Mesenchymal stem cell (in vitro differentiated cells and primary cell): ENCODE results near the gene PPP2R3C. TPM values are rescaled to one million over a fixed set of nuclear protein-coding genes. Genes with fewer than 3 reads are reported as not detected.
A peak's percentile ranks its signal among the peaks of the same experiment; 100 is the strongest.

Experiments
- DNase-seq: peaks from one replicate; pipeline ENCODE4 v3.0.0-alpha.2; 2013
- H2AFZ ChIP-seq: one replicate; pipeline ENCODE4 v1.6.1; 2013; ENCODE audit warnings: low read depth, mild to moderate bottlenecking, control low read depth, inconsistent platforms, low read length, moderate library complexity
- H2AK5ac ChIP-seq: 2 replicates; pipeline ENCODE4 v1.6.1; 2013; ENCODE audit warnings: low read length, moderate library complexity, mild to moderate bottlenecking, inconsistent platforms; ENCODE audit not compliant: severe bottlenecking
- H2BK120ac ChIP-seq: one replicate; pipeline ENCODE4 v1.6.1; 2013; ENCODE audit warnings: low read depth, mild to moderate bottlenecking, inconsistent platforms, low read length, moderate library complexity
- H2BK12ac ChIP-seq, 2 experiments: one replicate each; pipeline ENCODE4 v1.6.1; 2013; ENCODE audit warnings: inconsistent platforms in 2 of 2, low read length in 2 of 2, mild to moderate bottlenecking in 2 of 2, moderate library complexity in 2 of 2, control low read depth in 1 of 2
- H2BK15ac ChIP-seq: one replicate; pipeline ENCODE4 v1.6.1; 2013; ENCODE audit warnings: mild to moderate bottlenecking, low read depth, inconsistent platforms; ENCODE audit not compliant: poor library complexity, severe bottlenecking
- H2BK5ac ChIP-seq: 2 replicates; pipeline ENCODE4 v1.6.1; 2013; ENCODE audit warnings: low read depth, mild to moderate bottlenecking, low read length, control low read depth, inconsistent platforms; ENCODE audit not compliant: poor library complexity, severe bottlenecking
- H3K14ac ChIP-seq, 2 experiments: one replicate each; pipeline ENCODE4 v1.6.1; 2013; ENCODE audit warnings: inconsistent platforms in 2 of 2, low read length in 2 of 2, control low read depth in 1 of 2, mild to moderate bottlenecking in 1 of 2, moderate library complexity in 1 of 2
- H3K18ac ChIP-seq, 2 experiments: one replicate each; pipeline ENCODE4 v1.6.1; 2013; ENCODE audit warnings: inconsistent platforms in 2 of 2, low read length in 2 of 2, control low read depth in 1 of 2, low read depth in 1 of 2, mild to moderate bottlenecking in 1 of 2
- H3K23ac ChIP-seq, 2 experiments: one replicate each; pipeline ENCODE4 v1.6.1; 2013; ENCODE audit warnings: inconsistent platforms in 2 of 2, low read length in 2 of 2, mild to moderate bottlenecking in 2 of 2, moderate library complexity in 2 of 2, control low read depth in 1 of 2
- H3K27ac ChIP-seq: 2 replicates; pipeline ENCODE4 v1.5.1; 2013; ENCODE audit warnings: mild to moderate bottlenecking, moderate library complexity, low read length, control low read depth, inconsistent platforms; ENCODE audit not compliant: poor library complexity, severe bottlenecking
- H3K27me3 ChIP-seq, 2 experiments: 2 replicates each; pipeline versions ENCODE4 v1.6.1 to v1.7.0; 2013; ENCODE audit warnings: low read length in 2 of 2, mild to moderate bottlenecking in 2 of 2, moderate library complexity in 2 of 2, control low read depth in 1 of 2, inconsistent platforms in 1 of 2; ENCODE audit not compliant: control insufficient read depth in 1 of 2, insufficient read depth in 1 of 2
- H3K36me3 ChIP-seq, 2 experiments: 2 replicates each; pipeline versions ENCODE4 v1.6.1 to v1.7.0; 2013; ENCODE audit warnings: low read length in 2 of 2, control low read depth in 1 of 2, inconsistent platforms in 1 of 2, low read depth in 1 of 2, mild to moderate bottlenecking in 1 of 2; ENCODE audit not compliant: insufficient read depth in 2 of 2, control insufficient read depth in 1 of 2
- H3K4ac ChIP-seq, 2 experiments: one replicate each; pipeline ENCODE4 v1.6.1; 2013; ENCODE audit warnings: inconsistent platforms in 2 of 2, low read length in 2 of 2, mild to moderate bottlenecking in 2 of 2, moderate library complexity in 2 of 2, control low read depth in 1 of 2, low read depth in 1 of 2
- H3K4me1 ChIP-seq: 2 replicates; pipeline ENCODE4 v1.6.1; 2013; ENCODE audit warnings: low read depth, low read length, control low read depth; ENCODE audit not compliant: control insufficient read depth, insufficient read depth
- H3K4me2 ChIP-seq: 2 replicates; pipeline ENCODE4 v1.6.1; 2013; ENCODE audit warnings: low read length, mild to moderate bottlenecking, inconsistent platforms; ENCODE audit not compliant: poor library complexity, severe bottlenecking
- H3K4me3 ChIP-seq, 2 experiments: 2 replicates each; pipeline versions ENCODE4 v1.5.1 to v1.7.0; 2013; ENCODE audit warnings: low read length in 2 of 2, mild to moderate bottlenecking in 2 of 2, control low read depth in 1 of 2, low read depth in 1 of 2; ENCODE audit not compliant: insufficient read depth in 1 of 2
- H3K79me1 ChIP-seq: replicated peaks from 2 replicates; pipeline ENCODE4 v1.6.1; 2013; ENCODE audit warnings: mild to moderate bottlenecking, control low read depth, low read length, inconsistent platforms; ENCODE audit not compliant: poor library complexity, severe bottlenecking
- H3K9ac ChIP-seq: 2 replicates; pipeline ENCODE4 v1.7.0; 2013; ENCODE audit warnings: mild to moderate bottlenecking, low read length, moderate library complexity
- H3K9me3 ChIP-seq: 2 replicates; pipeline ENCODE4 v1.7.0; 2013; ENCODE audit warnings: mild to moderate bottlenecking, low read length; ENCODE audit not compliant: control insufficient read depth
- H4K8ac ChIP-seq: one replicate; pipeline ENCODE4 v1.6.1; 2013; ENCODE audit warnings: inconsistent platforms, mild to moderate bottlenecking, low read length, moderate library complexity
- H4K91ac ChIP-seq: one replicate; pipeline ENCODE4 v1.6.1; 2013; ENCODE audit warnings: mild to moderate bottlenecking, low read length, inconsistent platforms
- WGBS: methylation state at CpG from one replicate; pipeline ENCODE4 v1.1.7; 2013; ENCODE audit warnings: mixed read lengths; 5-methylcytosine and 5-hydroxymethylcytosine counted together
- polyA plus RNA-seq, 2 experiments: library from polyadenylated mRNA; stranded (reverse); fragments of 200-250 nt; gene quantifications; one replicate each; pipeline ENCODE4 v1.2.3, GENCODE V29; 2013

The PPP2R3C gene
- 52.4 TPM for polyA plus RNA-seq (2013, experiment 1 of 2)
- polyA plus RNA-seq (2013, experiment 2 of 2) = 53.0 TPM

DNA sequence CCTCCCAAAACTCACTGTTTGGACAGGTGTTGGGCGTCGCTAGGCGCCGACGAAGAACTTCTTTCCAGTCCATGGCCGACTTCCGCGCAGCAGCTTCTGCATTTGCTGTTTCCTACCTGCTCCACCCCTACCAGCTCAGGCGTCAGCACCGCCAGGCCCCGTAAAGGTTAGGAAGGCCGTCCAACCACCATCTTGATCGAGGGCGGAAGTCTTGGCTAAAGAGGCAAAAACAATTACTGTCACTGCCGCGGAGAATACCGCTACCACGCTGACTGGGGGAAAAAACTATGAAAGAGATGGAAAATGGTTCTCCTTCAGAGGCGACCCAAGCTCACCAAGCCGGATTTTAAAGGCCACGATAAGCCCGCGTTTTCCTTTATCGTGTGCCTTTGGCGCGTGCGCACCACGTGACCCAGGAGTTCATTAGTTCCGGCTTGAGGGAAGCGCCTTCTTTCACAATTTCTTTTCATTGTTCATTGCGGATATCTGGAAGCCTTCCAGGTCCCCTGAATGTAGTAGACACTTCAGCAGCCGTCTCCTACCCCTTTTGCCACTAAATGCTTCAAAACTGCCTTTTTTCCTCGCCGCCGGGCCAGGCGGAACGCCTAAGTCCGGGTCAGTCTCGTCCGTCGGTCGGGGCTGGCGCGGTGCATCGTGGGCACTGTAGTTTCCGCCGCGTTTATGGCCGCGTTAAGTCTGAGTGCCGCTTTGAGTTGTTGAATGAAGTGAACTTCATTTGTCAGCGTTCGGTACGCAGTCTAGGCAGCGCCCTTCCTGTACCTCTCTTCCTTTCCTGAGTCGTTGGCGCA, at the start of gene PPP2R3C, which contains the start of gene PRORP:
TSS of gene PPP2R3C (minus strand) at position 104 of the 809 bp plus-strand sequence. CDS start at position 73, 31 bp downstream.
TSS of gene PRORP (plus strand) at position 666 of the 809 bp plus-strand sequence. CDS start 694 bp downstream, outside the sequence.
- peak within 1 kb of the TSS; percentile 90 for H2BK120ac ChIP-seq
- WGBS = under 1% methylated on average over 44 of the region's 57 CpGs
- peak within 1 kb of the TSS; percentile 76 for H3K4me2 ChIP-seq
- H3K23ac ChIP-seq = no peak within 1 kb of the TSS
- peaks cover 31% of the 10 kb centered on the region for H3K79me1 ChIP-seq
- peak within 1 kb of the TSS; percentile 93 for H2BK5ac ChIP-seq
- peaks cover 12 to 23% of the 10 kb centered on the region in 2 experiments for H3K36me3 ChIP-seq
- peak within 1 kb of the TSS; percentile 78 for H4K91ac ChIP-seq
- peak within 1 kb of the TSS; percentile 98 for H4K8ac ChIP-seq
- H3K14ac ChIP-seq = peak within 1 kb of the TSS in 1 of 2 experiments; percentile 84
- peak; percentile 95 for DNase-seq
- H3K4me1 ChIP-seq = peaks cover 6% of the 10 kb centered on the region
- H3K18ac ChIP-seq = peak within 1 kb of the TSS; percentile 92 to 95
- H2AFZ ChIP-seq = peak within 1 kb of the TSS; percentile 96
- H3K27me3 ChIP-seq = no peaks in the 10 kb centered on the region
- peak within 1 kb of the TSS; percentile 98 for H2BK15ac ChIP-seq
- H3K9me3 ChIP-seq = no peaks in the 10 kb centered on the region
- H3K9ac ChIP-seq = peak within 1 kb of the TSS; percentile 94
- H2BK12ac ChIP-seq = peak within 1 kb of the TSS; percentile 45 to 92
- H3K4me3 ChIP-seq = peak within 1 kb of the TSS; percentile 83 to 97
- peak within 1 kb of the TSS; percentile 100 for H3K27ac ChIP-seq
- no peak within 1 kb of the TSS for H2AK5ac ChIP-seq
- H3K4ac ChIP-seq = peak within 1 kb of the TSS; percentile 71 to 94

GRCh38 chr14:35167496-35167895, 45.7 kb upstream of the PPP2R3C start:
- Histone ChIP-seq H3K36me3 (peaks cover 0 to 22% of the 10 kb centered on the region in 2 experiments), H3K79me1 (peaks cover 14% of the 10 kb centered on the region), H3K14ac (no peak overlapping the region), H3K9ac (no peak overlapping the region), H3K4me1 (no peaks in the 10 kb centered on the region), H3K27ac (no peak overlapping the region), H3K27me3 (no peaks in the 10 kb centered on the region), H2BK12ac (no peak overlapping the region), H2BK120ac (no peak overlapping the region), H2AFZ (no peak overlapping the region), H2BK15ac (no peak overlapping the region), H2BK5ac (no peak overlapping the region), H3K4ac (no peak overlapping the region), H3K4me2 (no peak overlapping the region), H3K18ac (no peak overlapping the region), H3K4me3 (no peak overlapping the region), H3K23ac (no peak overlapping the region), H2AK5ac (no peak overlapping the region), H3K9me3 (no peaks in the 10 kb centered on the region), H4K8ac (no peak overlapping the region), H4K91ac (no peak overlapping the region)
- WGBS = no CpG with 5 or more reads among the region's 3 CpGs
- DNase-seq = no peak

GRCh38 chr14:35164849-35165248, 43.1 kb upstream of the PPP2R3C start:
- no peaks in the 10 kb centered on the region for H3K4me1 ChIP-seq
- H2BK15ac ChIP-seq = no peak overlapping the region
- no peak overlapping the region for H4K91ac ChIP-seq
- DNase-seq = no peak
- no peak overlapping the region for H3K14ac ChIP-seq
- no peaks in the 10 kb centered on the region for H3K9me3 ChIP-seq
- no peak overlapping the region for H2BK120ac ChIP-seq
- H2AK5ac ChIP-seq = no peak overlapping the region
- no peak overlapping the region for H3K9ac ChIP-seq
- no peak overlapping the region for H3K18ac ChIP-seq
- H2BK5ac ChIP-seq = no peak overlapping the region
- no peak overlapping the region for H2BK12ac ChIP-seq
- no peak overlapping the region for H3K27ac ChIP-seq
- peaks cover 0 to 22% of the 10 kb centered on the region in 2 experiments for H3K36me3 ChIP-seq
- H3K4ac ChIP-seq = no peak overlapping the region
- H3K4me2 ChIP-seq = no peak overlapping the region
- H3K79me1 ChIP-seq = peaks cover 15% of the 10 kb centered on the region
- H3K4me3 ChIP-seq = no peak overlapping the region
- no peak overlapping the region for H2AFZ ChIP-seq
- WGBS = 95% methylated on average over 5 of the region's 5 CpGs
- H3K27me3 ChIP-seq = no peaks in the 10 kb centered on the region
- no peak overlapping the region for H3K23ac ChIP-seq
- no peak overlapping the region for H4K8ac ChIP-seq

DNA sequence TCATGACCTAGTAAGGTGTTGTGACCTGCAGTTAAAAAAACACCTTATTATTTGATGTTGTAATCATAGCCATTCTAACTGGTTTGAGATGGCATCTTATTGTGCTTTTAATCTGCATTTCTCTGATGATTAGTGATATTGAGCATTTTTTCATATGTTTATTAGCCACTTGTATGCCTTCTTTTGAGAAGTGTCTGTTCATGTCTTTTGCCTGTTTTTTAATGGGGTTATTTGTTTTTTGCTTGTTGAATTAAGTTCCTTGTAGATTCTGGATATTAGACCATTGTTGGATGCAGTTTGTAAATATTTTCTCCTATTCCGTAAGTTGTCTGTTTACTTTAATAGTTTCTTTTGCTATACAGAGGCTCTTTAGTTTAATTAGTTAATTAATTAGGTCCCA, 41.6 kb upstream of the PPP2R3C start:
- no peaks in the 10 kb centered on the region for H3K27me3 ChIP-seq
- DNase-seq = no peak
- WGBS = no CpG with 5 or more reads among the region's 1 CpG

More for the DNA sequence above, 41.6 kb upstream of the PPP2R3C start:
- Histone ChIP-seq H3K27ac (no peak overlapping the region), H3K14ac (no peak overlapping the region), H3K9me3 (no peaks in the 10 kb centered on the region), H3K36me3 (peaks cover 0 to 24% of the 10 kb centered on the region in 2 experiments), H4K91ac (no peak overlapping the region), H3K9ac (no peak overlapping the region), H2AFZ (no peak overlapping the region), H3K4me2 (no peak overlapping the region), H2AK5ac (no peak overlapping the region), H3K4ac (no peak overlapping the region), H2BK15ac (no peak overlapping the region), H3K23ac (no peak overlapping the region), H2BK12ac (no peak overlapping the region), H3K4me1 (peaks cover 2% of the 10 kb centered on the region), H2BK120ac (no peak overlapping the region), H3K4me3 (no peak overlapping the region), H3K18ac (no peak overlapping the region), H4K8ac (no peak overlapping the region), H3K79me1 (peaks cover 14% of the 10 kb centered on the region), H2BK5ac (no peak overlapping the region)
